Measurements from ENCODE around the gene IL17A.

Gene IL17A

DNA sequence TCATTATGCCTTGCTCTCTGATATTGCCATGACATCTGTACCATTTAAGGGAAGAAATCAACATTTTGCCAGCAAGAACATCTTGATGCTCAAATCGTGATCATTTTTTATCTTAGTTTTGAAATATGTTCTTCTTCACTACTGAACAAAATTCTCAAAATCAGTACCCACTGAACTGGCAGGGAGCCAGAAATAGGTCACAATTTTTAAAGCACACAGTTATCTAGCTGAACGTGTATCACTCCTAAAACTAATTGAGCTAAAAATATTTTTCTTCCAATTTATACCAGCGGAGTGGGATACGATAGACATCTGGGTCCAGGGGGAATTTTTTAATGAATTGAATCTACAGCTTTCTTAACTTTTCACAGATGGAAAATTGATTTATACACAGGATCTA is 46.8 kb downstream of the IL17A start:
- DNase-seq (ENCODE audit: low spot score) = no peak
- no peak overlapping the region for H3K27ac ChIP-seq
- TF ChIP-seq, protein P1, sequence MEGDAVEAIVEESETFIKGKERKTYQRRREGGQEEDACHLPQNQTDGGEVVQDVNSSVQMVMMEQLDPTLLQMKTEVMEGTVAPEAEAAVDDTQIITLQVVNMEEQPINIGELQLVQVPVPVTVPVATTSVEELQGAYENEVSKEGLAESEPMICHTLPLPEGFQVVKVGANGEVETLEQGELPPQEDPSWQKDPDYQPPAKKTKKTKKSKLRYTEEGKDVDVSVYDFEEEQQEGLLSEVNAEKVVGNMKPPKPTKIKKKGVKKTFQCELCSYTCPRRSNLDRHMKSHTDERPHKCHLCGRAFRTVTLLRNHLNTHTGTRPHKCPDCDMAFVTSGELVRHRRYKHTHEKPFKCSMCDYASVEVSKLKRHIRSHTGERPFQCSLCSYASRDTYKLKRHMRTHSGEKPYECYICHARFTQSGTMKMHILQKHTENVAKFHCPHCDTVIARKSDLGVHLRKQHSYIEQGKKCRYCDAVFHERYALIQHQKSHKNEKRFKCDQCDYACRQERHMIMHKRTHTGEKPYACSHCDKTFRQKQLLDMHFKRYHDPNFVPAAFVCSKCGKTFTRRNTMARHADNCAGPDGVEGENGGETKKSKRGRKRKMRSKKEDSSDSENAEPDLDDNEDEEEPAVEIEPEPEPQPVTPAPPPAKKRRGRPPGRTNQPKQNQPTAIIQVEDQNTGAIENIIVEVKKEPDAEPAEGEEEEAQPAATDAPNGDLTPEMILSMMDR (IDR thresholded peaks at IDR 0.05) = no peak
- H3K4me3 ChIP-seq = no peak overlapping the region

DNA sequence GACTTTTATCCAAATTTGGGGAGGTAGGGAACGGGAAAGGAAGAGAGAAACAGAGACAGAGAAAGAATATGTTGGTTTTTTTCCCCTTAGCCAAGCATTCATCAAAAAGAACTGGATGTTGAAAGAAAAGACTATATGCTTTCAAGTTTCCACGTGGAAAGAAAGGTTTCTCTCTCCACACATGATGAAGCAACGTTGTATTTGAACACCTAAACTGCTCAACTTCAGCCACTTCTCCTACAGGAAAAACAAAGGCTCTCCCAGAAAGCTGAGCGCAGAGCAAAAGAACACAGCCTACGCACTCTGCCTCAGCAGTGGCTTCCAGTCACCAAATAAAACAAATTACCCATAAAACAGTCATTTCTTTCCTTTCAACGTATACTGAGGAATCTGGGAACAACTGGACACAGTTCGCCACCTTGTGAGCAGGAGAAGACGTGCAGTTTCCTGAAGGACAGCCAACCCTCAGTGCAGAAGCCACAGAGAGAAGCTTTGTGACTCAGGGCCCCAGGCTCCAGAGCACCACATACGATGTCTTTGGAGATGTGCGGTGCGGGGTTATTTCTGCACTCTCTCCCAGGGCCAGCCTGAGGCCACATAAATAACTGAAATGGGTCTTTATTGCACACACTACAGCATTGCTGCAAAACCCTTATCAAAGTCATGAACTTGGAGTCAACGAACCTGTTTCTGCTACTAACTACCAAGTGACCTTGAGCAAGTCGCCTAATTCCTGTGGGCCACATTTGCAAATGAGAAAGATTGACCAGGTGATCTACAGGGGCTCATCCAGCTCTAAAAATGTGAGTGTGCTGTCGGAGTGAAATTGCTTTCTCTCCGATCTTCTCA is 48.0 kb downstream of the IL17A start:
- TF ChIP-seq, protein P1 (IDR thresholded peaks at IDR 0.05) = no peak
- no peak overlapping the region for H3K27ac ChIP-seq
- H3K4me3 ChIP-seq = no peak overlapping the region
- DNase-seq (ENCODE audit: low spot score) = no peak
